Measurements from ENCODE around the gene PPFIA2.

DNA sequence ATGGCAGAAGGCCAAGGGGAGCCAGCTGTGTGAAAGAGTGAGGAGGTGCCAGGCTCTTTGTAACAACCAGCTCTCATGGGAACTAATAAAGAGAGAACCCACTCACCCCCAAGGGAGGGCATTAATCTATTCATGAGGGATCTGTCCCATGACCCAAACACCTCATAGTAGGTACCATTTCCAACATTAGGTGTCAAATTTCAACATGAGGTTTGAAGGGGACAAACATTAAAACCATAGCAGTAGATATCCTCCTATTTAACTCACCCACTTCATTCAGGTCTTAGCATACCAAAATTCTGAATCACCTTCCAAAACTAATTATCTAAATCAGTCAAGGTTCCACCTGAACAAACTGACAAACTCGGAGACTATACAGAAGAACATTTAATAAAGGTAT is 75.3 kb downstream of the PPFIA2 start:
- TF ChIP-seq, protein P1, sequence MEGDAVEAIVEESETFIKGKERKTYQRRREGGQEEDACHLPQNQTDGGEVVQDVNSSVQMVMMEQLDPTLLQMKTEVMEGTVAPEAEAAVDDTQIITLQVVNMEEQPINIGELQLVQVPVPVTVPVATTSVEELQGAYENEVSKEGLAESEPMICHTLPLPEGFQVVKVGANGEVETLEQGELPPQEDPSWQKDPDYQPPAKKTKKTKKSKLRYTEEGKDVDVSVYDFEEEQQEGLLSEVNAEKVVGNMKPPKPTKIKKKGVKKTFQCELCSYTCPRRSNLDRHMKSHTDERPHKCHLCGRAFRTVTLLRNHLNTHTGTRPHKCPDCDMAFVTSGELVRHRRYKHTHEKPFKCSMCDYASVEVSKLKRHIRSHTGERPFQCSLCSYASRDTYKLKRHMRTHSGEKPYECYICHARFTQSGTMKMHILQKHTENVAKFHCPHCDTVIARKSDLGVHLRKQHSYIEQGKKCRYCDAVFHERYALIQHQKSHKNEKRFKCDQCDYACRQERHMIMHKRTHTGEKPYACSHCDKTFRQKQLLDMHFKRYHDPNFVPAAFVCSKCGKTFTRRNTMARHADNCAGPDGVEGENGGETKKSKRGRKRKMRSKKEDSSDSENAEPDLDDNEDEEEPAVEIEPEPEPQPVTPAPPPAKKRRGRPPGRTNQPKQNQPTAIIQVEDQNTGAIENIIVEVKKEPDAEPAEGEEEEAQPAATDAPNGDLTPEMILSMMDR (IDR thresholded peaks at IDR 0.05; ENCODE audit: low read length), result no peak
- TF ChIP-seq EZH2 (IDR thresholded peaks at IDR 0.05; ENCODE audit: borderline replicate concordance, low read length), result no peak
